Mucosa of descending colon (tissue), 3 donors: ENCODE data around the gene HYAL2. TPM values are rescaled to one million over a fixed set of nuclear protein-coding genes. Genes with fewer than 3 reads are reported as not detected.

Experiments used
- ATAC-seq: fragments of 200-7000 bp; cut with Tn5 transposase; one replicate; pipeline ENCODE4 v1.9.1; 2020; ENCODE audit warnings: mild to moderate bottlenecking, moderate library complexity
- DNase-seq, 3 donors: peaks; one replicate each; pipeline ENCODE4 v3.0.0-alpha.2; 2020
- H3K36me3 ChIP-seq: fragments of 200-600 bp; one replicate; pipeline ENCODE4 v1.8.0; 2021; ENCODE audit warnings: low read depth, mild to moderate bottlenecking
- H3K4me1 ChIP-seq: fragments of 200-600 bp; one replicate; pipeline ENCODE4 v1.8.0; 2021; ENCODE audit warnings: low read depth, mild to moderate bottlenecking
- H3K4me3 ChIP-seq: fragments of 200-600 bp; one replicate; pipeline ENCODE4 v1.8.0; 2021; ENCODE audit warnings: mild to moderate bottlenecking
- H3K9me3 ChIP-seq: fragments of 200-600 bp; one replicate; pipeline ENCODE4 v1.8.0; 2021; ENCODE audit warnings: mild to moderate bottlenecking
- intact Hi-C, 2 donors: fragments of 100-400 bp; cut with DNase I in 1 of 2; cut with micrococcal nuclease in 1 of 2; formaldehyde crosslinking; loops; one replicate each; pipeline versions ENCODE4 v1.11.0 to v1.11.1; 2022; cut with DNase I, micrococcal nuclease
- total RNA-seq, 3 donors: library from RNA; stranded (reverse); fragmentation: NEBNext Ultra II Directional in 2 of 3; extraction: Animal tissue kit (Norgen Biotek cat#: 25700) in 2 of 3; gene quantifications; one replicate each; pipeline versions ENCODE4 v1.2.1 to v1.2.4, GENCODE V29; 2021 to 2023
- TF ChIP-seq, protein P1 (sequence below): fragments of 200-600 bp; IDR thresholded peaks from one replicate; pipeline ENCODE4 v1.8.0; 2022; ENCODE audit warnings: antibody characterized with exemption, mild to moderate bottlenecking
- donor health status: DM: no; HTN: no; CAD: no; lungs with moderate emphysema.
- donor health status: DM: no; HTN: no; CAD: no.
- donor health status: DM: no; HTN: yes; CAD: no.

Gene HYAL2
- total RNA-seq, 3 donors from 2014 or later: 18.6 to 32.5 (median 29.1) TPM

DNA sequence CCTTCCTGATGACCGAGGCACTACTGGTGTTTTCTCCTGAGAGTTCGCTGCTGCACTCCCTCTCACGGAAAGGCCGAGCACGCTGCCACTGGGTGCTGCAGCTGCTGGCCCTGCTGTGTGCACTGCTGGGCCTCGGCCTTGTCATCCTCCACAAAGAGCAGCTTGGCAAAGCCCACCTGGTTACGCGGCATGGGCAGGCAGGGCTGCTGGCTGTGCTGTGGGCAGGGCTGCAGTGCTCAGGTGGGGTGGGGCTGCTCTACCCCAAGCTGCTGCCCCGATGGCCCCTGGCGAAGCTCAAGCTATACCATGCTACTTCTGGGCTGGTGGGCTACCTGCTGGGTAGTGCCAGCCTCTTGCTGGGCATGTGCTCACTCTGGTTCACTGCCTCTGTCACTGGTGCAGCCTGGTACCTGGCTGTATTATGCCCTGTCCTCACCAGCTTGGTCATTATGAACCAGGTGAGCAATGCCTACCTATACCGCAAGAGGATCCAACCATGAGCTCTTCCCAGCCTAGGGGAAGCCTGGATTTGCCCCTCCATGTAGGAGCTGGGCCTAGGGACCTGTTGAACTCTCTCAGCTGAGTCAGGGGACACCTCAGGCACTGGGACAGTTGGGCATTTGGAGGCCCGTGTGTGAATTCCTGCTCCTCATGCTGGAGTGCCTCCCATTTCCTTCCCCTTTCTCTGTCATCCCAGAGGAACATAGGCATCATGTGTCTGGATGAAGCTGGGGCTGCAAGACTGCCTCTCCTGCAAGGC, 30.9 kb upstream of the HYAL2 start:
- ATAC-seq: no peak
- no peak overlapping the region for H3K4me3 ChIP-seq
- H3K4me1 ChIP-seq: peaks cover 59% of the 10 kb centered on the region
- no peaks in the 10 kb centered on the region for H3K36me3 ChIP-seq
- no peaks in the 10 kb centered on the region for H3K9me3 ChIP-seq
- TF ChIP-seq, protein P1, sequence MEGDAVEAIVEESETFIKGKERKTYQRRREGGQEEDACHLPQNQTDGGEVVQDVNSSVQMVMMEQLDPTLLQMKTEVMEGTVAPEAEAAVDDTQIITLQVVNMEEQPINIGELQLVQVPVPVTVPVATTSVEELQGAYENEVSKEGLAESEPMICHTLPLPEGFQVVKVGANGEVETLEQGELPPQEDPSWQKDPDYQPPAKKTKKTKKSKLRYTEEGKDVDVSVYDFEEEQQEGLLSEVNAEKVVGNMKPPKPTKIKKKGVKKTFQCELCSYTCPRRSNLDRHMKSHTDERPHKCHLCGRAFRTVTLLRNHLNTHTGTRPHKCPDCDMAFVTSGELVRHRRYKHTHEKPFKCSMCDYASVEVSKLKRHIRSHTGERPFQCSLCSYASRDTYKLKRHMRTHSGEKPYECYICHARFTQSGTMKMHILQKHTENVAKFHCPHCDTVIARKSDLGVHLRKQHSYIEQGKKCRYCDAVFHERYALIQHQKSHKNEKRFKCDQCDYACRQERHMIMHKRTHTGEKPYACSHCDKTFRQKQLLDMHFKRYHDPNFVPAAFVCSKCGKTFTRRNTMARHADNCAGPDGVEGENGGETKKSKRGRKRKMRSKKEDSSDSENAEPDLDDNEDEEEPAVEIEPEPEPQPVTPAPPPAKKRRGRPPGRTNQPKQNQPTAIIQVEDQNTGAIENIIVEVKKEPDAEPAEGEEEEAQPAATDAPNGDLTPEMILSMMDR: no peak
- DNase-seq: no peak
- intact Hi-C loops: no loop called here

DNA sequence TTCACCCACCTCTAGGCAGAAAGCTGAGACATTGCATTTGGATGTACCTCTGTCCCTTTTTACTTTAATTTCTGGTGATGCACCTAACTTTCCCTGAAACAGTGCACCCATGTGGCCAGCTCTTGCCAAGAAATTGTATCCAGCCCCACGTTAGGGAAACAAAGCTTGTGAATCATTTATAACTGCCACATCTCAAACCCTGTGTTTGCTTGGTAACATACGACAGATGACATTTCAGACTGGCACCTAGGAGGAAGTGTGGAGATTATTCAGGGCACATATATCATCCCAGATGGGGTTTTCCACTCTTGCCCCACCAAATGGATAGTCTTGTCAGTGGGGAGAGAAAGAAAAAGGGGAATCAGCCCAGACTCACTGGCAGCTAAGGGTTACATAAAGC, 30.2 kb upstream of the HYAL2 start:
- Histone ChIP-seq H3K9me3 (no peaks in the 10 kb centered on the region), H3K36me3 (no peaks in the 10 kb centered on the region), H3K4me1 (peaks cover 52% of the 10 kb centered on the region), H3K4me3 (no peak overlapping the region)
- DNase-seq (no peak), ATAC-seq (peak; percentile 16)
- intact Hi-C loops: no loop called here
- TF ChIP-seq, protein P1: no peak

DNA sequence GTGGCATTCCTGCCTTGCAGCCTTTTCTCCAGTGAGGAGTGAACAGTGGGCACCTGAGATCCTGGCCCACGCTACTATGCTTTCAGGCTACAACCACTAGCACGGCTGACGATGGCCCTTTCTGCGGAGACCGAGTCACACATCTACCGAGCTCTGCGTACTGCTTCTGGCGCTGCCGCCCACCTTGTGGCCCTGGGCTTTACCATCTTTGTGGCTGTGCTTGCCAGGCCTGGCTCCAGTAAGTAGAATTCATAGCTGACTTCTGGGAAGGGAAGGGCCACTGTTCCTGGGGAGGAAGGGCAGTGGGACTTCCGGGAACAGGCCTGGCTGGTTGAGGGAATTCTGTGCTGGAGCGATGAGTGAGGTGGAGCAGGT, 28.8 kb upstream of the HYAL2 start:
- ATAC-seq: no peak
- no peak overlapping the region for H3K4me3 ChIP-seq
- intact Hi-C loops: no loop called here
- DNase-seq: no peak
- TF ChIP-seq, protein P1: no peak
- H3K9me3 ChIP-seq: no peaks in the 10 kb centered on the region
- H3K4me1 ChIP-seq: peaks cover 37% of the 10 kb centered on the region
- H3K36me3 ChIP-seq: no peaks in the 10 kb centered on the region

DNA sequence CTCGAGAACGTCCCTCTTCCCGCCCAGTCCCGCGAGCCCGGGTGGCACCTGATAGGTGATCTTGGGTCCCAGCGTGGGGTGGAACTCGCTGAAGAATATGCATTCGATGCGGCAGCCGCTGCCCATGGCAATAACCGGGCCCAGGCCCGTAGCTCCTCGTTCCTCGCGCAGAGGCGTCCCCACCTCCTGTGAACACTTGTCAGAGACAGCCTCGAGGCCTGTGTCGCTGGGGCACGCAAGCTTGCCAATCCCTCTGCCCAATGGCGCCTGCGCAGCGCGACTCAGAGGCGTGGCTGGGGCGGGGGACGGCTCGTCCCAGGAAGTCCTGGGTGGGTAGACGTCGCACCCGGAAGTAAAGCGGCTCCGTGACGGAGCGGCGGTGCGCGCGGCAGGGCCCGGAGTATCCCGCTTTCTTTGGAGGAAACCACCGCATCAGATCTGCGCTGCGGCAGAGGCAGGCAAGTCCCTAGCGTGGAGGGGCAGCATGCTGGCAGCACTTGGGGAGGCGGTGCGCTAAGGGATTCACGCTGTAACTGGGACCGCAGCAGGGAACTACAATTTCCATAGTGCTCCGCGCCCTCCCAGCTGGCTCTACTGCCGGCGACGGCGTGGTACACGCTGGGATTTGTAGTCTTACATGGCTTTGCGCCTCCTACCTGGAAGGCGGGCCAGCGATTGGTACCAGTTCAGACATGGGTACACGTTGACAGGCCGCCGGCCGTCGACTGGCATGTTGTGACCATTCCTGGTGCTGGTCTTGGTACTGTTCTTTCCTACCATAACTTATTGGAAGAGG, 28.2 kb upstream of the HYAL2 start, which contains the start of the genes CYB561D2 and NPRL2:
Gene CYB561D2, plus strand, starts transcription at position 336 of the 796 bp plus-strand sequence. CDS start 572 bp downstream, outside the sequence.
Gene NPRL2, minus strand, starts transcription at position 249 of the 796 bp plus-strand sequence. Its CDS starts 123 bp downstream, at position 126.
- H3K4me1 ChIP-seq: peaks cover 33% of the 10 kb centered on the region
- peak; percentile 97 to 100 (median 99) for DNase-seq

DNA sequence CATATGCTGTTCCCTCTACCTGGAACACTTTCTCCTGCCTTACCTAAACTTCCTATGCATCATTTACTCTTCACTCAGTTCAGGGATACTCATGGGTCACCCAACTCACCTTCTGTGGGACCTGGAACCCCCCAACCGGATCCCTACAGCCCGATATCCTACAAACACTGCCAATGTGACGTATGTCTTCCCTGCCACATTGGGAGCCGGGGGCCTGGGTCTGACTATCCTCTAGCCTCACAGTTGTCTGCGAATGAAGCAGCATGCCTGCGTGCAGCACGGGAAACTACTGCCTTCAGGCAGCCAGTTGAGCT, 27.6 kb upstream of the HYAL2 start:
- no peak for ATAC-seq
- no peaks in the 10 kb centered on the region for H3K9me3 ChIP-seq
- H3K36me3 ChIP-seq: no peaks in the 10 kb centered on the region
- H3K4me1 ChIP-seq: peaks cover 36% of the 10 kb centered on the region
- no peak for DNase-seq
- TF ChIP-seq, protein P1: no peak
- intact Hi-C loops: no loop called here
- peak overlapping the region; percentile 71 for H3K4me3 ChIP-seq

More for the DNA sequence above, 28.2 kb upstream of the HYAL2 start, which contains the start of the genes CYB561D2 and NPRL2:
- Histone ChIP-seq H3K36me3 (no peaks in the 10 kb centered on the region), H3K4me3 (peak within 1 kb of the TSS; percentile 71), H3K9me3 (no peaks in the 10 kb centered on the region)
- peak; percentile 94 for ATAC-seq
- intact Hi-C loops: no loop called here
- TF ChIP-seq, protein P1: no peak
